Measurements from ENCODE around the gene SELENOV. TPM values are rescaled to one million over a fixed set of nuclear protein-coding genes. Genes with fewer than 3 reads are reported as not detected.

SELENOV gene
- total RNA-seq, 4 donors from 2014 or later: not detected

DNA sequence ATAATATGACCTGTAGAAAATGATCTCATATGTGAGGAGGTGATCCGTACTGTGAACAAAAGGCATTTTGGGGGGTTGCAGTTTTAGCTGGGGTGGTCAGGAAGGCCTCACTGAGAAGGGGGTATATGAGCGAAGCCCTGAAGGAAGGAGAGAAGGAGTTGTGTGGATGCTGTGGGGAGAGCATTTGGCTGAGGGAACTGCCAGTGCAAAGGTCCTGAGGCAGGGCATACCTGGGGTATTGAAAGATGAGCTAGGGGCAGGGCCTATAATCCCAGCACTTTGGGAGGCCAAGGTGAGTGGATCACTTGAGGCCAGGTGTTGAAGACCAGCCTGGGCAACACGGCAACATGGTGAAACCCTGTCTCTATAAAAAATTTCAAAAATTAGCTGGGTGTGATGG lies 2.5 kb downstream of the SELENOV start:
- Histone ChIP-seq H3K9me3 (no peaks in the 10 kb centered on the region), H3K4me1 (peaks cover 4 to 15% (median 12%) of the 10 kb centered on the region in 4 donors), H3K27me3 (peaks cover 0 to 21% of the 10 kb centered on the region in 2 donors), H3K36me3 (no peaks in the 10 kb centered on the region), H3K4me3 (no peak overlapping the region), H3K27ac (no peak overlapping the region)
- DNase-seq: no peak
- TF ChIP-seq POLR2A (IDR thresholded peaks at IDR 0.05): no peak
- TF ChIP-seq, protein P1, sequence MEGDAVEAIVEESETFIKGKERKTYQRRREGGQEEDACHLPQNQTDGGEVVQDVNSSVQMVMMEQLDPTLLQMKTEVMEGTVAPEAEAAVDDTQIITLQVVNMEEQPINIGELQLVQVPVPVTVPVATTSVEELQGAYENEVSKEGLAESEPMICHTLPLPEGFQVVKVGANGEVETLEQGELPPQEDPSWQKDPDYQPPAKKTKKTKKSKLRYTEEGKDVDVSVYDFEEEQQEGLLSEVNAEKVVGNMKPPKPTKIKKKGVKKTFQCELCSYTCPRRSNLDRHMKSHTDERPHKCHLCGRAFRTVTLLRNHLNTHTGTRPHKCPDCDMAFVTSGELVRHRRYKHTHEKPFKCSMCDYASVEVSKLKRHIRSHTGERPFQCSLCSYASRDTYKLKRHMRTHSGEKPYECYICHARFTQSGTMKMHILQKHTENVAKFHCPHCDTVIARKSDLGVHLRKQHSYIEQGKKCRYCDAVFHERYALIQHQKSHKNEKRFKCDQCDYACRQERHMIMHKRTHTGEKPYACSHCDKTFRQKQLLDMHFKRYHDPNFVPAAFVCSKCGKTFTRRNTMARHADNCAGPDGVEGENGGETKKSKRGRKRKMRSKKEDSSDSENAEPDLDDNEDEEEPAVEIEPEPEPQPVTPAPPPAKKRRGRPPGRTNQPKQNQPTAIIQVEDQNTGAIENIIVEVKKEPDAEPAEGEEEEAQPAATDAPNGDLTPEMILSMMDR (IDR thresholded peaks at IDR 0.05): no peak

DNA sequence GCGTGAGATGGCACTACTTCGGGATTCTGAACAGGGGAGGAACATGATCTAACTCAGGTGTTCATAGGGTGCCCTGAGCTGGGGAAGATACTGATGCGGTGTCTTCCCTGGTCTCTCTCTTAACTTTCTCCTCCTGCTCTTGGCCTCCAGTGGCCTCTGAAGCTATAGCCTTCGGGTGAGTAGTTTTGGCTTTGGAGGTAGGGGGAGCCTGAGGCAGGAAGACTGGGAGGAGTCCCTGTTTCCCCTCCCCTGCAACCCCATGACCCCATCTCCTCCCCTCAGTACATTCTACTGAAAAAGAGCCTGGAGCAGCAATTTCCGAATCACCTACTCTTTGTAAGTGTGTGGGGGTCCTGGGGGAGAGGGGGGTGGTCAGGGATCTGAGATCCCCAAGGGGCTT lies 3.5 kb downstream of the SELENOV start:
- H3K9me3 ChIP-seq: no peaks in the 10 kb centered on the region
- H3K27ac ChIP-seq: no peak overlapping the region
- TF ChIP-seq POLR2A (IDR thresholded peaks at IDR 0.05): no peak
- TF ChIP-seq, protein P1 (IDR thresholded peaks at IDR 0.05): no peak
- no peak for DNase-seq
- peaks cover 0 to 21% of the 10 kb centered on the region in 2 donors for H3K27me3 ChIP-seq
- no peak overlapping the region for H3K4me3 ChIP-seq
- H3K4me1 ChIP-seq: peaks cover 4 to 15% (median 12%) of the 10 kb centered on the region in 4 donors
- no peaks in the 10 kb centered on the region for H3K36me3 ChIP-seq

DNA sequence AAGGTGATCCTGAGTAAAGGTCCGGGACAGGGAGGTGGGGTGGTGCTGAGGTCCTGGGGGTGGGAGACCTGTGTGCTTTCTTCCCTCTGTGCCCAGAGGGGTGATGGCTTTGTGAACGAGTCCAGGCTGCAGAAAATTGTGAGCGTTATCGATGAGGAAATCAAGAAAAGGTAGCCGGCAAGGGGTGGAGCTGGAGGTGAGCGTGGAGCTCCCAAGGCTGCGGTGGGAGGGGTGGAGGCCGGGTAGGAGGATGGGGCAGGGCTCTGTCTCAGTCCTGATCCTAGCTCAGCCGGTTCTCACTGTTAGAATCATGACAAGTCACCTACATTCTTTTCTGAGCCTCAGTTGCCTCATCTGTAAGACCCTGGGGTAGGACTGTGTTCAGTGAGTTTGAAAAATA lies 4.0 kb downstream of the SELENOV start:
- TF ChIP-seq, protein P1 (IDR thresholded peaks at IDR 0.05): no peak
- TF ChIP-seq POLR2A (IDR thresholded peaks at IDR 0.05): no peak
- Histone ChIP-seq H3K36me3 (no peaks in the 10 kb centered on the region), H3K4me1 (peaks cover 4 to 15% (median 12%) of the 10 kb centered on the region in 4 donors), H3K4me3 (no peak overlapping the region), H3K27me3 (peaks cover 0 to 21% of the 10 kb centered on the region in 2 donors), H3K27ac (no peak overlapping the region), H3K9me3 (no peaks in the 10 kb centered on the region)
- DNase-seq: no peak

DNA sequence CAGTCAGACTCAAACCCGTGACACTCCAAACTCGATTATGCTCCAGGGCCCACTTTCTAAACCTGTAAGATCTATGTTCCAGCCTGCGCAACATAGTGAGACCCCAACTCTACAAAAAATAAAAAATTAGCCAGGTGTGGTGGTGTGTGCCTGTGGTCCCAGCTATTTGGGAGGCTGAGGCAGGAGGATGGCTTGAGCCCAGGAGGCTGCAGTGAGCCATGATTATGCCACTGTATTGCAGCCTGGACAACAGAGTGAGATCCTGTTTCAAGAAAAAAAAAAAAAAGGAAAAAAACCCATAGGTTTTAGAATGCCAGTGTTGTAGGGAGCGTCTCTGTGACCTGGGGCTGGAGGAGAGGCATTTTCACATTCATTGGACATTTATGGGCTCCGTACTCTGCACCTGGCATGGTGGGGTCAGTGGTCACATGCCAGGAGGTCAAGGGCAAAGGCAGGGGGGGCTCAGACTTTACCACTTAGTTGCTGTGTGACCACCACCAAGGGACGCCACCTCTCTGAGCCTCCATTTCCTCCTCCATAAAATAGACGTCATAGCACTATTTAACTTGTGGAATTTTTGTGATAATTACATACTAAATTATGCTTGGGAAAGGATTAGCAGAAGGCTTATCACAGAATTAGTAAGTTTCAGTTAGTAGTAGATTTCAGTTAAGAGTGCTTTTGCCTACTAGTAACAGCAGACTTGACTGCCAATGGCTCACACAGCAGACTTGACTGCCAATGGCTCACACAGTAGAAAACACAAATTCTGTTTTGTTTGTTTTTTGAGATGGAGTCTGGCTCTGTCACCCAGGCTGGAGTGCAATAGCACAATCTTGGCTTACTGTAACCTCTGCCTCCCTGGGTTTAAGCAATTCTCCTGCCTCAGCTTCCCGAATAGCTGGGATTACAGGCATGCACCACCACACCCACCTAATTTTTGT lies 5.9 kb downstream of the SELENOV start:
- no peak for DNase-seq
- Histone ChIP-seq H3K4me1 (peaks cover 0 to 9% (median 3%) of the 10 kb centered on the region in 4 donors), H3K4me3 (no peak overlapping the region), H3K27ac (no peak overlapping the region), H3K27me3 (peaks cover 0 to 4% of the 10 kb centered on the region in 2 donors), H3K9me3 (no peaks in the 10 kb centered on the region), H3K36me3 (no peaks in the 10 kb centered on the region)
- TF ChIP-seq, protein P1 (IDR thresholded peaks at IDR 0.05): no peak
- TF ChIP-seq POLR2A (IDR thresholded peaks at IDR 0.05): no peak

DNA sequence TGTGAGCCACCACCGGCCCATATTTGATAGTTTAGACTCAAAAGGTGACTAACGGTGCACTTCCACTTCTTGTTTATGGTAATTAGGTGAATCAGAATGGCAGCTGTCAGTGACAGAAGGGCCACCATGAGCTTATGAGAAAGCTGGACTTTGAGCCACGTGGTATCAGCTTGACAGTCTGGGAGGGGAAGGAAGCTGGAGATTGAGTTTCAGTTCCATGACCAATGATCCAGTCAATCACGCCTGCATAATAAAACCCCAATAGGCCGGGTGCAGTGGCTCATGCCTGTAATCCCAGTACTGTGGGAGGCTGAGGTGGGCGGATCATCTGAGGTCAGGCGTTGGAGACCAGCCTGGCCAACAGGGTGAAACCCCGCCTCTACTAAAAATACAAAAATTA lies 9.6 kb downstream of the SELENOV start:
- H3K36me3 ChIP-seq: no peaks in the 10 kb centered on the region
- no peak overlapping the region for H3K4me3 ChIP-seq
- H3K27me3 ChIP-seq: no peaks in the 10 kb centered on the region
- peak in 1 of 3 donors; percentile 77 for DNase-seq
- peak overlapping the region in 1 of 4 donors; percentile 26 for H3K27ac ChIP-seq
- no peaks in the 10 kb centered on the region for H3K9me3 ChIP-seq
- TF ChIP-seq, protein P1 (IDR thresholded peaks at IDR 0.05): no peak
- TF ChIP-seq POLR2A (IDR thresholded peaks at IDR 0.05): no peak
- peaks cover 0 to 6% (median 0%) of the 10 kb centered on the region in 4 donors for H3K4me1 ChIP-seq

All from Peyer's patch (tissue), 4 donors.